ENCODE measurements around the gene RIN3. TPM values are rescaled to one million over a fixed set of nuclear protein-coding genes. Genes with fewer than 3 reads are reported as not detected.
A peak's percentile ranks its signal among the peaks of the same experiment; 100 is the strongest.

The RIN3 gene
- total RNA-seq, 2 donors from 2014 or later: 22.9 to 26.3 TPM

- DNase-seq (peak in 1 of 2 donors; percentile 0), ATAC-seq (no peak)
- intact Hi-C loops (cut with DNase I, micrococcal nuclease): no loop called here
Observed at GRCh38 chr14:92581206-92581605, 67.6 kb downstream of the RIN3 start.

- DNase-seq: peak in 1 of 2 donors; percentile 1
- no peak for ATAC-seq
- intact Hi-C loops (cut with DNase I, micrococcal nuclease): no loop called here
Observed at GRCh38 chr14:92581966-92582566, 68.5 kb downstream of the RIN3 start.

- intact Hi-C loops (cut with DNase I, micrococcal nuclease): no loop called here
- ATAC-seq (no peak), DNase-seq (peak in 1 of 2 donors; percentile 2)
Observed at GRCh38 chr14:92582706-92583452, 69.3 kb downstream of the RIN3 start.

- DNase-seq (no peak), ATAC-seq (no peak)
- intact Hi-C loops (cut with DNase I, micrococcal nuclease): no loop called here
Observed at GRCh38 chr14:92584220-92584619, 70.6 kb downstream of the RIN3 start.

- ATAC-seq: no peak
- intact Hi-C loops (cut with DNase I, micrococcal nuclease): no loop called here
- no peak for DNase-seq
Observed at GRCh38 chr14:92584816-92585215, 71.2 kb downstream of the RIN3 start.

GRCh38 chr14:92585981-92586937 is 72.7 kb downstream of the RIN3 start:
- intact Hi-C loops (cut with DNase I, micrococcal nuclease): no loop called here
- ATAC-seq: peak; percentile 25
- DNase-seq: no peak

- intact Hi-C loops (cut with DNase I, micrococcal nuclease): no loop called here
- DNase-seq (no peak), ATAC-seq (no peak)
Observed at GRCh38 chr14:92586963-92587699, 73.5 kb downstream of the RIN3 start.

- ATAC-seq: no peak
- DNase-seq: peak; percentile 1 to 9
- intact Hi-C loops (cut with DNase I, micrococcal nuclease): no loop called here
Observed at GRCh38 chr14:92587700-92588085, 74.1 kb downstream of the RIN3 start.

GRCh38 chr14:92589213-92589852 is 75.8 kb downstream of the RIN3 start:
- ATAC-seq (peak; percentile 78), DNase-seq (peak; percentile 33 to 47)
- intact Hi-C loops (cut with DNase I, micrococcal nuclease): no loop called here

- DNase-seq: peak in 1 of 2 donors; percentile 10
- intact Hi-C loops (cut with DNase I, micrococcal nuclease): no loop called here
- ATAC-seq: no peak
Observed at GRCh38 chr14:92590176-92590575, 76.6 kb downstream of the RIN3 start.

GRCh38 chr14:92590941-92591340 is 77.4 kb downstream of the RIN3 start:
- DNase-seq (no peak), ATAC-seq (no peak)
- intact Hi-C loops (cut with DNase I, micrococcal nuclease): no loop called here

GRCh38 chr14:92591346-92591745 is 77.8 kb downstream of the RIN3 start:
- intact Hi-C loops (cut with DNase I, micrococcal nuclease): no loop called here
- ATAC-seq (no peak), DNase-seq (no peak)

- ATAC-seq (no peak), DNase-seq (no peak)
- intact Hi-C loops (cut with DNase I, micrococcal nuclease): no loop called here
Observed at GRCh38 chr14:92595267-92595666, 81.7 kb downstream of the RIN3 start.

GRCh38 chr14:92596331-92596907 is 82.8 kb downstream of the RIN3 start:
- intact Hi-C loops (cut with DNase I, micrococcal nuclease): no loop called here
- ATAC-seq (peak; percentile 84), DNase-seq (no peak)

GRCh38 chr14:92597906-92598905 is 84.6 kb downstream of the RIN3 start:
- no peak for ATAC-seq

GRCh38 chr14:92599811-92600210 is 86.2 kb downstream of the RIN3 start:
- intact Hi-C loops (cut with DNase I, micrococcal nuclease): no loop called here
- DNase-seq (no peak), ATAC-seq (no peak)

More at GRCh38 chr14:92597906-92598905, 84.6 kb downstream of the RIN3 start:
- intact Hi-C loops (cut with DNase I, micrococcal nuclease): no loop called here
- DNase-seq: no peak

Data from left colon (tissue), 2 donors.